Measurements from ENCODE around the gene DOCK9. TPM values are rescaled to one million over a fixed set of nuclear protein-coding genes. Genes with fewer than 3 reads are reported as not detected.

Gene DOCK9
- total and polyA plus RNA-seq, 2 donors, result 63.5 to 84.4 TPM

DNA sequence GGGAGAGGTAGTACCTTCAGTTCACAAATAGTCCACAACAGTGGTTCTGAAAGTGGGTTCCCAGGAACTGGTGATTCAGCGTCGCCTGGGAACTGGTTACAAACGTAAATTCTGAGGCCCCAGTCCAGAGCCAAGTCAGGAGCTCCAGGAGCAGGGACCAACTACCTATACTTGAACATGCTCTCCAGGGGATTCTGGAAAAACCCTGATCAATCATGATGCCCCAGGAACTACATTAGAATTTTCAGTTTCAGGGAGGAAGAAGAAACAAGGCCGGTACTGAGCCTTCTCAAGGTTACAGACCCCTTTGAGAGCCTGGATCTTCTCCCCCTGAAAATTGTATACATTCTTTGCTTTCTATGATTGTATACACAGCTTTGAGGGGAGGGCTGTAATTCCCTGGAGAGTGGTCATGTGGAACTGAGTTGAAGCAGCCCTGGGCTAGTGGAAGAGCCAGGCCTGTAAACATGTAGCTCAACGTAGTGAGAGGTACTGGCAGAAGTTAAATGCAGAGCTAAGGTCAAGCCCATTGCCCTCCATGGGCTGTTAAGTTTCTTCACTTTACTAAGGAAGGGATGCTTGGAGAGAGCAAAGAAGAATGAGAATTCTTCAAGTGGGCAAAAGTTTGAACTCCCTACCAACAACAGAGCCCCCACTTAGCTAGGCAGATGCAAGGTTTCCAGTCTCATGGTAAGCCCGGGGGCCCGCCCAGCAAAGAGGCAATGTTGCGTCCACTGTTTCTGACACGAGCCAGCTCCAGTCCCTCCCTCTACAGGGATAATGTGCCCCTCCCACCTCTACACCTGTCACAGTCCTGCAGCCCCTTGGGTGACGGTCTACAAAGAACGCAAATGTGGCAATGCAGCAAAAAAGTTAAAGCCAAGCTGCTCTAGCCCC lies 17.0 kb downstream of the DOCK9 start:
- no peak overlapping the region for H3K4me3 ChIP-seq (ENCODE audit: low read depth, low read length)
- H3K36me3 ChIP-seq (ENCODE audit: insufficient read depth), result no peaks in the 10 kb centered on the region
- no peak for DNase-seq (ENCODE audit: extremely low spot score)
- WGBS, result 80% methylated on average over 11 of the region's 11 CpGs
- H3K27ac ChIP-seq (ENCODE audit: low read depth), result no peak overlapping the region
- no peaks in the 10 kb centered on the region for H3K4me1 ChIP-seq (ENCODE audit: insufficient read depth)

DNA sequence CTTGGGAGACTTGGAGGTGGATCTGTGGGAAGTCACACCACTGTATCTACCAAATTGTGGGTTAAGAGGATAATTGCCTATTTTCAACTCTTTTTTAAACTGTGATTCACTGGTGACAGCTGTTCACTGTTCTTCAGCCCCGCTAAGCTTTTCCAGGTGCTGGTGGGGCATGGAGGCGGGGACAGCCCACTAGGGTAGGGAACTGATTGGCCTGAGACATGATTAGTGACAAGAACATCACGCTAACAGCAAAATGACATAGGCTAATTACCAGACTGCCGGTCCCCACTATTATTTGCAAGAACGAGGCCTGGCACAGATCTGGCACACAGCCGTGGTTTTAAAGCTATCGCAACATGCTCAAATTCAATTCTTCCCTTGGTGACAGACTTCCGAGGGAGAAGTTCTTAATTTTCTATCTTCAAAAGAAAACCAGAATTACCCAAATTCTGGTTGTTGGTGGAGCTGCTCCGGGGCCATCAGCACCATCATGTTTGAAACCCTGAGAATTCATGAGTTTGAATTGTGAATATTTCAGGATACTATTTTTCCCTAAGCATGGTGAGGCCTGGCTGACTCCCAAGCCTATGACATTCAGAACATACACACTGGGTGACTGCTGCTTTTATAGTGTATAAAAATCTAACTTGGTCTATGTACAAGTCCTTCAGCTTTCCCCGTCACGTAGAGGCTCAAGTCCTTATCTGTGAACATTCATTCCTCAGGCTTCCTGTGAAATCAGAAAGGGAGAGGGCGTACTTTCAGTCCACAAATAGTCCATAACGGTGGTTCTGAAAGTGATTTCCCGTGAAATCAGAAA lies 17.9 kb downstream of the DOCK9 start:
- no peak for DNase-seq (ENCODE audit: extremely low spot score)
- no peaks in the 10 kb centered on the region for H3K4me1 ChIP-seq (ENCODE audit: insufficient read depth)
- no peak overlapping the region for H3K4me3 ChIP-seq (ENCODE audit: low read depth, low read length)
- 77% methylated on average over 14 of the region's 14 CpGs for WGBS
- H3K36me3 ChIP-seq (ENCODE audit: insufficient read depth), result no peaks in the 10 kb centered on the region
- no peak overlapping the region for H3K27ac ChIP-seq (ENCODE audit: low read depth)

DNA sequence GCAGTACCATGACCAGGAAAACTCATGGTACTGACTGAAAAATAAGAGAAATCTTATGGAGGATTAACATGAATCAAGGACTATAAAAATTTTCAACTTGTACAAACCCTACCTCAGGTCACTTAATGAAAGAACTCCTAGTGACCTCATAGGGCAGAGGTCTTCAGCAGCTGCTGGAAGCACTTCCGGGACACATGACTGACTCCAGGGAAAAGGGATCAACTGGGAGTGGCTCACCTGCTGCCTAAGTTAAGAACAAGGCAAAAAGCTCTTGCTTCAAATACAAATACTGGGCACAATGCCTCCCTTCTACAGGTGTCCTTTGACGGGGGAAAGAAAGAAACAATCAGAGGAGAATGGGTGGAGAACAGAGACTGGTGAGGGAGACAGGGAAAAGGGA lies 18.6 kb downstream of the DOCK9 start:
- H3K36me3 ChIP-seq (ENCODE audit: insufficient read depth), result no peaks in the 10 kb centered on the region
- DNase-seq (ENCODE audit: extremely low spot score), result no peak
- WGBS, result 88% methylated on average over 2 of the region's 2 CpGs
- no peak overlapping the region for H3K4me3 ChIP-seq (ENCODE audit: low read depth, low read length)
- no peak overlapping the region for H3K27ac ChIP-seq (ENCODE audit: low read depth)
- no peaks in the 10 kb centered on the region for H3K4me1 ChIP-seq (ENCODE audit: insufficient read depth)

DNA sequence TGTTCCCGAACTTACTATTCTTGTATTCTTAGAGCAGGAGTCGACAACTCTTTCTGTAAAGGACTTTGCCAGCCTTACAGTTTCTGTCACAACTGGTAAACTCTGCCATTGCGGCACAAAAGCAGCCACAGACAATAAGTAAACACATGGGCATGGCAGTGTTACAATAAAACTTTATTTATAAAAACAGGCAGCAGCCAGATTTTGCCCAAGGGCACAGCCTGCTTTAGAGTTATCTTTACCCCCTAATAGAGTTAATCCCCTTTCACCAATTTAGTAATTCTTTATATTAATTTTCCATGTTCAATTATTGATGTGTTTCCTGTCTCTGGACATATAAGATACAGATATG lies 19.4 kb downstream of the DOCK9 start:
- 93% methylated on average over 3 of the region's 3 CpGs for WGBS
- Histone ChIP-seq H3K4me3 (ENCODE audit: low read depth, low read length) (no peak overlapping the region), H3K4me1 (ENCODE audit: insufficient read depth) (no peaks in the 10 kb centered on the region), H3K27ac (ENCODE audit: low read depth) (no peak overlapping the region), H3K36me3 (ENCODE audit: insufficient read depth) (no peaks in the 10 kb centered on the region)
- DNase-seq (ENCODE audit: extremely low spot score), result no peak

DNA sequence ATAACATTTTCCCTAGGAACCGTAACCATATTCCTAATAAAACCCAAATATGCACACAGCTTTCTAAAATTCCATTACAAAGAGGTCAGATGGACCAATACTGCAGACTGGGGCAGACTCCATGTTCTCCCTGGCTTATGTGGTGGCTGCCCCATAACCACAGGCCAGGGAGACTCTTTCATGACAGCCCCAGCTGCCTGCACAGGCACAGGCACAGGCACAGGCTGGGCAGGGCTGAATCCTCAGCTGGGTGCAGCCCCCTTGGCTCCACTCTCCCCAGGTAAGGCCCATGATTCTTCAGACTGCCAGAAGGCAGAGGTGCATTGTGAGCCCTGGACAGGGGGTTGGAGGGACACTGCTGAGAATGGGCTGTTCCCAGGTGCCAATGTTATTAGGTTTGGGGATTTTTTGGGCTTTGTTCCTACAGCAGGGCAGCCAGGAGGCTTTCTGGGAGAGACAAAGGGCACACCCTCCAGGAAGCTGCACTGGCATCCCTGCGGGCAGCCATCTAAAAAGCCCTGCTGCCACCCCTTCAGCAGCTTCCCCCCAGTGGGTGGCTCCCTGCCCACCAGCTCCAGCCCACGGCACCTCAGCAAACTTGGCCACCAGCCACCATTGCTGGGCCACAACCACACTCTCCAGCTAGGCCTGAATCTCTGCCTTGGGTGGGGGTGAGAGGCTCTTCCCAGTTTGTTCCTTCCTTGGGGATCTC lies 20.0 kb downstream of the DOCK9 start:
- DNase-seq (ENCODE audit: extremely low spot score), result no peak
- WGBS, result 84% methylated on average over 3 of the region's 3 CpGs
- Histone ChIP-seq H3K4me3 (ENCODE audit: low read depth, low read length) (no peak overlapping the region), H3K36me3 (ENCODE audit: insufficient read depth) (no peaks in the 10 kb centered on the region), H3K27ac (ENCODE audit: low read depth) (no peak overlapping the region), H3K4me1 (ENCODE audit: insufficient read depth) (no peaks in the 10 kb centered on the region)

DNA sequence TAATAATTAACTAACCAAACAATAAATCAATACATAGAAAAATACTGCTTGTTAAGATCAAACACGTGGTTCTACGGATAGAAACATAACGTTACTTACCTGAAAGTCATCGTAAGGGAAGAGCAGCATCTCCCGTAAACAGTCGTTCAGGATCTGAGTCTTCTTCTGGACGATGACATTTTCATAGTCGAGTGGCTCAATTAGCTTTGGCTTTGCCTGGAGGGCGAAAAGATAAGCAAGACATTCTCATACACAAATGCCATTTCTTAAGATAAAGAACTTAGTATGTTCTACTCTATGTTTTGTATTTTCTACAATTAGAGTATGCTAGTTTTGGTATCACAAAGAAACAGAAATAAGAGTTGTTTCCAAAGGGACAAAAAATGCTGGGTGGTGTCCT lies 22.5 kb downstream of the DOCK9 start:
- H3K27ac ChIP-seq (ENCODE audit: low read depth), result no peak overlapping the region
- H3K36me3 ChIP-seq (ENCODE audit: insufficient read depth), result no peaks in the 10 kb centered on the region
- 71% methylated on average over 9 of the region's 9 CpGs for WGBS
- H3K4me1 ChIP-seq (ENCODE audit: insufficient read depth), result no peaks in the 10 kb centered on the region
- no peak for DNase-seq (ENCODE audit: extremely low spot score)
- H3K4me3 ChIP-seq (ENCODE audit: low read depth, low read length), result no peak overlapping the region

DNA sequence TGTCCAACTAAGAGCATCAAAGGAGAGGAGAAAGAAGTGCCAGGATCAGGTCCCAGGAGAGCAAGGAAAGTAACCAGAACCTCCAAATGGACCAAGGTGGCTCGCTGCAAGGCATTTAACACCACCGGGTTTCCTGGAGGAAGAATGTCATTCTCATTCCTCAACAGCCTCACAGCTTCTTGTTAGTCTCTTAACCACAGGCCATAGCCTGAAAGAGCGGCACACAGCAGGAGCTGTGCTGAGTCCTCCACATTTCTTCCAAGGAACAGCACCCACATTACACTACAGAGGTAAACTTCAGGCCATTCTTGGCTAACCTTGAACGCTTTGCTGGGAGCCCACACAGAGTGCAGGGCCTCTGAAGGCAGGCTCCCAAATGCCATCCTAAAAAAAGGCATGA lies 23.6 kb downstream of the DOCK9 start:
- DNase-seq (ENCODE audit: extremely low spot score), result no peak
- 86% methylated on average over 4 of the region's 4 CpGs for WGBS
- no peaks in the 10 kb centered on the region for H3K36me3 ChIP-seq (ENCODE audit: insufficient read depth)
- no peak overlapping the region for H3K27ac ChIP-seq (ENCODE audit: low read depth)
- H3K4me3 ChIP-seq (ENCODE audit: low read depth, low read length), result no peak overlapping the region
- H3K4me1 ChIP-seq (ENCODE audit: insufficient read depth), result no peaks in the 10 kb centered on the region

DNA sequence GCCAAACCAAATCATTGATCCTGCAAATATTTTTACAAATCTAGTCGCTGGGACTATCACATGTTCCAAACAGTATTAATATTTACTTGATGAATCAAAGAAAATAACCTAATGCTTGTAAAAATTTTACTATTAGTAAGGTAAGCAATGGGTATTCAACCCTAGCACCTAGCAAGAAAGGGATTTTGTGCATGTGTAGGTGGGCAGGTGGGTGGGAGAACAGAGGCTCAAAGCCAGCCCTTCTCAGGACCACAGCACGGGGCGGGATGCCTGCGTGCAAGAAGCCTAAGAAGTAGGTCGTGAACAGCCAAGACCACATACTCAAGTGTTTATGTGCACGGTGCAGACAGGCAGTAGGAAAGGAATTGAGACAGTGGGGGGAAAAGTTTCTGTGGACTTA lies 26.6 kb downstream of the DOCK9 start:
- no peak for DNase-seq (ENCODE audit: extremely low spot score)
- 90% methylated on average over 6 of the region's 6 CpGs for WGBS
- Histone ChIP-seq H3K4me3 (ENCODE audit: low read depth, low read length) (no peak overlapping the region), H3K4me1 (ENCODE audit: insufficient read depth) (no peaks in the 10 kb centered on the region), H3K27ac (ENCODE audit: low read depth) (no peak overlapping the region), H3K36me3 (ENCODE audit: insufficient read depth) (no peaks in the 10 kb centered on the region)

DNA sequence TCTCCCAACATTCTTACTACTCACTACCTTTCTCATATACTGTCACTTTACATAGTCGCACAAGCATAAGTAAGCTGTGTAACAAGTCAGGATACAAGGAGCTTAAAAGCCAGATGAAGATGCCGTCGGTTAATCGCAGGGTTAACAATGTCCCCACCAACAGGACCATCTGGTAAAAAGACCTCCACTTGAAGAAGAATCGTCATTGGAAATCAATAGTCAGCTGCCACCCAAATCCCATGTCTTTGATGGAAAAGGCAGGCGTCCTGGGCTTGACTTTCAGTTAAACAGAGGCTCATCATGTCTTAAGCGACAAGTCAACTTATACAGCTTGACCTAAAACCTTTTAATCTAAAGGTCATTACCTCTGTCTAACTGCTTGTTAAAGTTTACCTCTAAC lies 27.2 kb downstream of the DOCK9 start:
- no peaks in the 10 kb centered on the region for H3K4me1 ChIP-seq (ENCODE audit: insufficient read depth)
- 84% methylated on average over 7 of the region's 7 CpGs for WGBS
- H3K4me3 ChIP-seq (ENCODE audit: low read depth, low read length), result no peak overlapping the region

DNA sequence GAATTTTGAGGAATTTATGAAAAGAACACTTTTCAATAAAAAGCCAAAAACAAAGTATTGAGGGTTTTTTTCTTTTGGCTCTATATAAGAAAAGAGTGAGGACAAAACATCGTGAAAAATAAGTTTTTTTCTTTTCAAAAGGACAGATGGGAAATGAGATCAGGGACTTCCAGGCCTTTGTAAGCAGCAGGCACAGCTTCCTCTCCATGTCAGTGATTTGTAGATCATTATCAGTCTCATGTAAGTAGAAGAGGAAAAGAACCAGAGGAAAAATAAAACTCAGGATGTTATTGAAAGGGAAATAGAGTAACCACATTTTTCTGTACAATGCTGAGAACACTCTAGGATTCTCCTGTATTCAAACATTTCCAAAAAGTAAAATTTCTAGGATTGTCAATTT lies 29.9 kb downstream of the DOCK9 start:
- Histone ChIP-seq H3K27ac (ENCODE audit: low read depth) (no peak overlapping the region), H3K4me3 (ENCODE audit: low read depth, low read length) (no peak overlapping the region), H3K4me1 (ENCODE audit: insufficient read depth) (no peaks in the 10 kb centered on the region), H3K36me3 (ENCODE audit: insufficient read depth) (no peaks in the 10 kb centered on the region)
- 55% methylated on average over 1 of the region's 1 CpG for WGBS
- no peak for DNase-seq (ENCODE audit: extremely low spot score)

More for the DNA sequence above, 27.2 kb downstream of the DOCK9 start:
- Histone ChIP-seq H3K27ac (ENCODE audit: low read depth) (no peak overlapping the region), H3K36me3 (ENCODE audit: insufficient read depth) (no peaks in the 10 kb centered on the region)
- DNase-seq (ENCODE audit: extremely low spot score), result no peak

DNA sequence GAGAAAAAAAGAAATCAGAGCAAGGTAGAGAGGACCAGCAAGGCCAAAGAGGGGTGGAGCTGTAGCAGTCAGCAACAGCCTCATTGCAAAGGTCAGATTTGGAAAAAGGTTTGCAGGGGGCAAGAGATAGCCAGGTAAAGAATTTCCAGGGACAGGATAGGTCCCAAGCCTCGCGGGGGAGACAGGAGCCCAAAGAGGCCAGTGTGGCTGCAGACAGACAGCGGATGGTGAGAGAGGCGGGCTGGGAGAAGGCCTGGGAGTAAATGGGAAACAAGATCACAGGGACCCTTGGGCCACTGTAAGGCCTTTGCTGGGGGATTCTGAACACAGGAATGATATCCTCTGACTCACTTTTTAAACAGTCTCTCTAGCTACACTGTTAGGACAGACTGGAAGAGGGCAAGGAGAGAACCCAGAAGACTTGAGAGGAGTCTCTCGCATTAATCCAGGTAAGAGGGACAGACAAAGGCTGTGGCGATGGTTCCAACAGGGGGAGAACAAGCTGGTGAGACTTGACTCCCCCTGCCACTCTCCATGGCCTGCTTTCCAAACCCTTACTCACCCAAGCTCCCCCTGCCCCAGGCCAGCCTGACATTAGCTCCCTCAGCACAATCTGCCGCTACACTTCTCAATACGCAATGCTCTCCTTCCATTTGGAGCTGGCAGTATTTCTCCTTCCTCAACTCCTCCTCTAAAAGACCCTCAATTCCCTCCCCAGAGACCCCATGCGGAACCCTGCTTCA lies 31.8 kb downstream of the DOCK9 start:
- Histone ChIP-seq H3K4me3 (ENCODE audit: low read depth, low read length) (no peak overlapping the region), H3K4me1 (ENCODE audit: insufficient read depth) (no peaks in the 10 kb centered on the region), H3K36me3 (ENCODE audit: insufficient read depth) (no peaks in the 10 kb centered on the region), H3K27ac (ENCODE audit: low read depth) (no peak overlapping the region)
- DNase-seq (ENCODE audit: extremely low spot score), result no peak
- 94% methylated on average over 9 of the region's 9 CpGs for WGBS

DNA sequence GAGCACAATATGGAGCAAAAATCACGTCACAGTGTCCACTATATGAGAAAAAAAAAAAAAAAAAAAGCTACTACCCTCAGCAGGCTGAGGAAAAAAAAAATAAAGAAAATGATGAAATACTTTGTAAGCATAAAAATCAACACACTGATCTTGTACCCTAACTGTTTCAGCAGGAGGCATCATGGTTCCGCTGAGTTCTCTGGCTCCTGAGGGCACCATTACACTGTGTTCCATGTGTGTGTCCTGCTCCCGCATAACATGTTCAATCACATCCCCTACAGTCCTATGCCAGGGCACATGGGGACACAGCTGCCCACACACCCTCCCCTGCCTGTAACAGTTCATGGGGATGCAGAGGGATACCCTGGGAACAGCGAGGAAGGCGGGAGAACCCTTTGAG lies 33.5 kb downstream of the DOCK9 start:
- DNase-seq (ENCODE audit: extremely low spot score), result no peak
- Histone ChIP-seq H3K36me3 (ENCODE audit: insufficient read depth) (no peaks in the 10 kb centered on the region), H3K4me1 (ENCODE audit: insufficient read depth) (no peaks in the 10 kb centered on the region), H3K27ac (ENCODE audit: low read depth) (no peak overlapping the region), H3K4me3 (ENCODE audit: low read depth, low read length) (no peak overlapping the region)
- WGBS, result 96% methylated on average over 5 of the region's 5 CpGs

DNA sequence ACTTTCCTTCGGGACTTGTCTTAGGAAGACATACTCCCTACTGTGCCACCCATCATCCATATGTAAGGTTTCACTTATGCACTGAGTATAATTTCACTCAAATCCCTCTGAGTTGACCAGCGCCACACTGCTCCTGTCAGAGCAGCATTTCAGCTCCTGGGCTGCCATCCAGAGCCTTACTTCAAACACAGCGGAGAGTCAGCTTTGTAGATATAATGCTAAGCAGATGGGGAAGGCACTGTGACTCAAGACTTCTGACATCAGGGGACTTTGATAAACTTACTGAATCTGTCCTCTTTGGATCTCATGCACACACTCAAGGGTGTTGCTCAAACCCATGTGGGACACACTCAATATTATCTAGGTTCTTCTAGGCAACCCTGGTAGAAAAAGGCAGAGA lies 34.9 kb downstream of the DOCK9 start:
- Histone ChIP-seq H3K4me3 (ENCODE audit: low read depth, low read length) (no peak overlapping the region), H3K4me1 (ENCODE audit: insufficient read depth) (no peaks in the 10 kb centered on the region), H3K36me3 (ENCODE audit: insufficient read depth) (no peaks in the 10 kb centered on the region), H3K27ac (ENCODE audit: low read depth) (no peak overlapping the region)
- no peak for DNase-seq (ENCODE audit: extremely low spot score)
- WGBS, result 89% methylated on average over 3 of the region's 3 CpGs

Data from urinary bladder (tissue), 4 donors.